ENCODE results near the gene FNIP2. TPM values are rescaled to one million over a fixed set of nuclear protein-coding genes. Genes with fewer than 3 reads are reported as not detected.
A peak's percentile ranks its signal among the peaks of the same experiment; 100 is the strongest.
"Not testable (repeated sequence)": the region's sequence is repeated elsewhere in the genome, so short reads cannot be mapped to it uniquely, and the experiment has no call there.

Gene FNIP2
- total and polyA plus RNA-seq, 4 donors, result 8.8 to 88.7 (median 23.5) TPM

DNA sequence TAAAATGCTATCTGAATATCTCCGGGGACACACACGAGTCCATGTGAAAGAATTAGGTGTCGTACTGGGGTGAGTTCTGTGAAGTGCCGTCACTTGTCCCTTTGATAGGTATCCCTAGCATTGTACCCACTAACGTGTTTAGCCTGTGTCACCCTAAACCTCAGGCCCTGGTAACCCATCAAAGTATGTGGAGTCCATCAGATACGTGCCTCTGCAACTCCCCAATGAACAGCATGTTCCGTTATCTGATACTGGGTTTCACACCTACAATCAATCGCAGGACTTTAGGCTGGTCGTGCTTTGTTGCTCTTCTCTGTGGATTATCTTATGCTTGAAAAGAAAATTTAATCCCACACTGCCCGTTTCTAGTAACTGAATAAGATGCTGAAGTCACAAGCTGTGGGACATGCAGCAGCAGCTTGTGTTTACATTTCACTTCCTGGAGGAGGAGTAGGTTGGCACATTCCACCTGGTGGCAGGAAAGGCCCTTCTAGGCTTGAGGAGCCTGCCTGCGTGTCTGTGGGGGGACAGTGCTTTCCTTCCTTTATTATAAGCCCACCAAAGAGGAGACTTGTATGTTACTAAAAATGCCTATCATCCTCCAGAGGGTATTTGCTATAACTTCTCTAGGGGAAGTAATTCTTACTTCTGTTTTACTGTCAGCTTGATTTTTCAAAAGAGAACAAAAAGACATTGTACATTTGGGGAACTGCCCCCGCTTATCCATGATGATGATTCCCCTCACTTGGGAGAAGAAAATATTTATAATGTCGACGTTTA is 127.2 kb downstream of the FNIP2 start (continued):
- TF ChIP-seq, protein P1, sequence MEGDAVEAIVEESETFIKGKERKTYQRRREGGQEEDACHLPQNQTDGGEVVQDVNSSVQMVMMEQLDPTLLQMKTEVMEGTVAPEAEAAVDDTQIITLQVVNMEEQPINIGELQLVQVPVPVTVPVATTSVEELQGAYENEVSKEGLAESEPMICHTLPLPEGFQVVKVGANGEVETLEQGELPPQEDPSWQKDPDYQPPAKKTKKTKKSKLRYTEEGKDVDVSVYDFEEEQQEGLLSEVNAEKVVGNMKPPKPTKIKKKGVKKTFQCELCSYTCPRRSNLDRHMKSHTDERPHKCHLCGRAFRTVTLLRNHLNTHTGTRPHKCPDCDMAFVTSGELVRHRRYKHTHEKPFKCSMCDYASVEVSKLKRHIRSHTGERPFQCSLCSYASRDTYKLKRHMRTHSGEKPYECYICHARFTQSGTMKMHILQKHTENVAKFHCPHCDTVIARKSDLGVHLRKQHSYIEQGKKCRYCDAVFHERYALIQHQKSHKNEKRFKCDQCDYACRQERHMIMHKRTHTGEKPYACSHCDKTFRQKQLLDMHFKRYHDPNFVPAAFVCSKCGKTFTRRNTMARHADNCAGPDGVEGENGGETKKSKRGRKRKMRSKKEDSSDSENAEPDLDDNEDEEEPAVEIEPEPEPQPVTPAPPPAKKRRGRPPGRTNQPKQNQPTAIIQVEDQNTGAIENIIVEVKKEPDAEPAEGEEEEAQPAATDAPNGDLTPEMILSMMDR (IDR thresholded peaks at IDR 0.05; ENCODE audit: low read depth, low read length, missing input control), result no peak
- TF ChIP-seq YY1 (IDR thresholded peaks at IDR 0.05) (no peak), SP1 (IDR thresholded peaks at IDR 0.05) (no peak), TAF1 (conservative IDR thresholded peaks at IDR 0.05) (no peak)

DNA sequence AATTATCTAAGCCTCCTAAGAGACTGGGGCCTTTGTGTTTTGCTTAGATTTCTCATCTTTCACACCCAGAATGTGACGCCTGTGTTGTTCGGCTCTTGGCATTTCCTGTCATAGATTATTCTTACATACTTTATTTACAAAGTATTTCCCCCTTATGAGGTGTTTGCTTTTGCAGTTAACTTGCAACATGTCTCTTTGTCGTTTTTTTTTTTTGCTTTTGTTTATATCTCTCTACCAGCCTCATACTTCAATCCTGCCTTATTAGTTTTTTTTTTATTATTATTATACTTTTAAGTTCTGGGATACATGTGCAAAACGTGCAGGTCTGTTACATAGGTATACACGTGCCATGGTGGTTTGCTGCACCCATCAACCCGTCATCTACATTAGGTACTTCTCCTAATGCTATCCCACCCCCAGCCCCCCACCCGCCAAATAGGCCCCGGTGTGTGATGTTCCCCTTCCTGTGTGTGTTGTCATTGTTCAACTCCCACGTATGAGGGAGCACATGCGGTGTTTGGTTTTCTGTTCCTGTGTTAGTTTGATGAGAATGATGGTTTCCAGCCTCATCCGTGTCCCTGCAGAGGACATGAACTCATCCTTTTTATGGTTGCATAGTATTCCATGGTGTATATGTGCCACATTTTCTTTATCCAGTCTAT is 127.9 kb downstream of the FNIP2 start:
- DNase-seq (ENCODE audit: low spot score); H3K4me1 ChIP-seq (ENCODE audit: control insufficient read depth in 4 of 4, insufficient read depth in 4 of 4, low read length in 3 of 4); H3K27ac ChIP-seq (ENCODE audit: low read depth in 1 of 2, low read length in 2 of 2); H3K4me3 ChIP-seq (ENCODE audit: low read depth in 1 of 3, low read length in 3 of 3); H3K9me3 ChIP-seq (ENCODE audit: control insufficient read depth in 4 of 4, low read length in 3 of 4); H3K9ac ChIP-seq (ENCODE audit: low read depth in 1 of 2, low read length in 2 of 2); H3K27me3 ChIP-seq (ENCODE audit: control insufficient read depth in 4 of 4, insufficient read depth in 4 of 4, low read length in 3 of 4): not testable (repeated sequence)
- peaks cover 0 to 27% (median 13%) of the 10 kb centered on the region in 4 donors for H3K36me3 ChIP-seq (ENCODE audit: control insufficient read depth in 4 of 4, insufficient read depth in 3 of 4, low read depth in 1 of 4, low read length in 3 of 4)
- WGBS, result 82% methylated on average over 11 of the region's 11 CpGs

DNA sequence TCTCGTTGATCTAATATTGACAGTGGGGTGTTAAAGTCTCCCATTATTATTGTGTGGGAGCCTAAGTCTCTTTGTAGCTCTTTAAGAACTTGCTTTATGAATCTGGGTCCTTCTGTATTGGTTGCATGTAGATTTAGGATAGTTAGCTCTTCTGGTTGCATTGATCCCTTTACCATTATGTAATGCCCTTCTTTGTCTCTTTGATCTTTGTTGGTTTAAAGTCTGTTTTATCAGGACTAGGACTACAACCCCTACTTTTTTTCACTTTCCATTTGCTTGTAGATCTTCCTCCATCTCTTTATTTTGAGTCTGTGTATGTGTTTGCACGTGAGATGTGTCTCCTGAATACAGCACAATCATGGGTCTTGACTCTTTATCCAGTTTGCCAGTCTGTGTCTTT is 131.6 kb downstream of the FNIP2 start:
- H3K27ac ChIP-seq (ENCODE audit: low read depth in 1 of 2, low read length in 2 of 2); H3K9me3 ChIP-seq (ENCODE audit: control insufficient read depth in 4 of 4, low read length in 3 of 4); H3K9ac ChIP-seq (ENCODE audit: low read depth in 1 of 2, low read length in 2 of 2); H3K27me3 ChIP-seq (ENCODE audit: control insufficient read depth in 4 of 4, insufficient read depth in 4 of 4, low read length in 3 of 4); H3K4me3 ChIP-seq (ENCODE audit: low read depth in 1 of 3, low read length in 3 of 3); DNase-seq (ENCODE audit: low spot score); H3K4me1 ChIP-seq (ENCODE audit: control insufficient read depth in 4 of 4, insufficient read depth in 4 of 4, low read length in 3 of 4): not testable (repeated sequence)
- TF ChIP-seq HNF4A (conservative IDR thresholded peaks at IDR 0.05), result peak; percentile 25 to 58
- WGBS, result 89% methylated on average over 2 of the region's 2 CpGs
- peaks cover 0 to 18% (median 11%) of the 10 kb centered on the region in 4 donors for H3K36me3 ChIP-seq (ENCODE audit: control insufficient read depth in 4 of 4, insufficient read depth in 3 of 4, low read depth in 1 of 4, low read length in 3 of 4)

DNA sequence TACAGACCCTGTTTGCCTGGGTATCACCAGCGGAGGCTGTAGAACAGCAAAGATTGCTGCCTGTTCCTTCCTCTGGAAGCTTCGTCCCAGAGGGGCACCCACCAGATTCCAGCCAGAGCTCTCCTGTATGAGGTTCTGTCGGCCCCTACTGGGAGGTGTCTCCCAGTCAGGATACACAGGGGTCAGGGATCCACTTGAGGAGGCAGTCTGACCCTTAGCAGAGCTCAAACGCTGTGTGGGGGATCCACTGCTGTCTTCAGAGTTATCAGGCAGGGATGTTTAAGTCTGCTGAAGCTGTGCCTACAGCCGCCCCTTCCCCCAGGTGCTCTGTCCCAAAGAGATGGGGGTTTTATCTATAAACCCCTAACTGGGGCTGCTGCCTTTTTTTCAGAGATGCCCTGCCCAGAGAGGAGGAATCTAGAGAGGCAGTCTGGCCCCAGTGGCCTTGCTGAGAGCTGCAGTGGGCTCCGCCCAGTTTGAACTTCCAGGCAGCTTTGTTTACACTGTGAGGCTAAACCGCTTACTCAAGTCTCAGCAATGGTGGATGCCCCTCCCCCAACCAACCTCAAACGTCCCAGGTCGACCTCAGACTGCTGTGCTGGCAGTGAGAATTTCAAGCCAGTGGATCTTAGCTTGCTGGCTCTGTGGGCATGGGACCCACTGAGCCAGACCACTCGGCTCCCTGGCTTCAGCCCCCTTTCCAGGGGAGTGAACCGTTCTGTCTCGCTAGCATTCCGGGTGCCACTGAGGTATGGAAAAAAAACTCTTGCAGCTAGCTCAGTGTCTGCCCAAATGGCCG is 133.7 kb downstream of the FNIP2 start:
- H3K27ac ChIP-seq (ENCODE audit: low read depth in 1 of 2, low read length in 2 of 2); H3K9ac ChIP-seq (ENCODE audit: low read depth in 1 of 2, low read length in 2 of 2); H3K4me1 ChIP-seq (ENCODE audit: control insufficient read depth in 4 of 4, insufficient read depth in 4 of 4, low read length in 3 of 4); H3K27me3 ChIP-seq (ENCODE audit: control insufficient read depth in 4 of 4, insufficient read depth in 4 of 4, low read length in 3 of 4); H3K9me3 ChIP-seq (ENCODE audit: control insufficient read depth in 4 of 4, low read length in 3 of 4); H3K4me3 ChIP-seq (ENCODE audit: low read depth in 1 of 3, low read length in 3 of 3): not testable (repeated sequence)
- peak in 1 of 2 donors; percentile 52 for TF ChIP-seq RAD21 (IDR thresholded peaks at IDR 0.05)
- peak; percentile 53 for TF ChIP-seq FOXA2 (IDR thresholded peaks at IDR 0.05)
- TF ChIP-seq SP1 (IDR thresholded peaks at IDR 0.05), result peak; percentile 39
- peak; percentile 14 to 54 for TF ChIP-seq HNF4A (conservative IDR thresholded peaks at IDR 0.05)
- TF ChIP-seq, protein P1 (IDR thresholded peaks at IDR 0.05; ENCODE audit: low read depth, low read length, missing input control), result peak; percentile 6
- peak; percentile 27 to 71 for TF ChIP-seq RXRA (IDR thresholded peaks at IDR 0.05)
- H3K36me3 ChIP-seq (ENCODE audit: control insufficient read depth in 4 of 4, insufficient read depth in 3 of 4, low read depth in 1 of 4, low read length in 3 of 4), result peaks cover 0 to 17% (median 9%) of the 10 kb centered on the region in 4 donors
- WGBS, result 72% methylated on average over 14 of the region's 14 CpGs
- DNase-seq (ENCODE audit: low spot score), result peak; percentile 48

Data from liver (tissue), 9 donors.